H1 (cell line): ENCODE data around the gene FGFR2. TPM values are rescaled to one million over a fixed set of nuclear protein-coding genes. Genes with fewer than 3 reads are reported as not detected.

Experiments used
- CTCF ChIA-PET: fragments of 300-600 bp; sonication (Branson Sonifier 250); formaldehyde crosslinking; loops from one replicate; lab custom pipeline; 2021; ENCODE audit not compliant: partially characterized antibody; lab: Charles Lee
- POLR2A ChIA-PET: fragments of 300-600 bp; sonication (Branson Sonifier 250); formaldehyde crosslinking; loops from one replicate; lab custom pipeline; 2021; ENCODE audit warnings: inconsistent platforms; ENCODE audit not compliant: partially characterized antibody; lab: Charles Lee
- DNase-seq, 2 experiments: peaks; one replicate each; pipeline versions ENCODE4 v3.0.0 to v3.0.0-alpha.2; 2010 to 2022; ENCODE audit warnings: low spot score in 2 of 2, low read depth in 1 of 2, mixed read lengths in 1 of 2
- FAIRE-seq: peaks from 2 replicates; lab custom pipeline; 2011; peaks lifted over from hg19 to GRCh38; lab: Jason Lieb, UNC
- H2AFZ ChIP-seq: 2 replicates; pipeline ENCODE4 v1.8.1; 2012; ENCODE audit warnings: low read length, inconsistent platforms
- H2AK5ac ChIP-seq: 2 replicates; pipeline ENCODE4 v1.6.1; 2013; ENCODE audit warnings: low read depth, low read length
- H2BK120ac ChIP-seq: replicated peaks from 2 replicates; pipeline ENCODE3; 2013; ENCODE audit warnings: low read depth, low read length, inconsistent platforms
- H2BK12ac ChIP-seq: 2 replicates; pipeline ENCODE4 v1.6.1; 2013; ENCODE audit warnings: low read depth, low read length
- H2BK15ac ChIP-seq: 2 replicates; pipeline ENCODE4 v1.6.1; 2013; ENCODE audit warnings: low read length
- H2BK20ac ChIP-seq: 2 replicates; pipeline ENCODE4 v1.6.1; 2013; ENCODE audit warnings: low read length
- H2BK5ac ChIP-seq: 2 replicates; pipeline ENCODE4 v1.6.1; 2013; ENCODE audit warnings: low read depth, low read length
- H3K14ac ChIP-seq: 2 replicates; pipeline ENCODE4 v1.6.1; 2013; ENCODE audit warnings: inconsistent platforms; ENCODE audit not compliant: insufficient read length
- H3K18ac ChIP-seq: 2 replicates; pipeline ENCODE4 v1.6.1; 2013; ENCODE audit warnings: low read length; ENCODE audit errors: extremely low read depth
- H3K23ac ChIP-seq: 2 replicates; pipeline ENCODE4 v1.6.1; 2013; ENCODE audit warnings: inconsistent platforms; ENCODE audit not compliant: insufficient read length
- H3K23me2 ChIP-seq: 2 replicates; pipeline ENCODE4 v1.6.1; 2013; ENCODE audit warnings: low read depth, low read length
- H3K27ac ChIP-seq: 2 replicates; pipeline ENCODE4 v1.6.1; 2011; ENCODE audit warnings: low read depth, low read length, inconsistent platforms
- H3K27me3 ChIP-seq, 4 experiments: replicated peaks in 1 of 4; 1 replicate in 1 of 4; 2 replicates in 3 of 4; pipeline versions ENCODE4 v1.6.1 to v1.8.1; 2011 to 2013; ENCODE audit warnings: low read length in 3 of 4, mild to moderate bottlenecking in 3 of 4, inconsistent platforms in 2 of 4, mixed read lengths in 2 of 4, moderate library complexity in 1 of 4; ENCODE audit not compliant: control insufficient read depth in 3 of 4, insufficient read depth in 3 of 4; ENCODE audit errors: extremely low read depth in 1 of 4
- H3K36me3 ChIP-seq, 4 experiments: 2 replicates each; pipeline versions ENCODE4 v1.6.1 to v1.8.1; 2011 to 2013; ENCODE audit warnings: mild to moderate bottlenecking in 4 of 4, low read length in 3 of 4, moderate library complexity in 2 of 4, control low read depth in 1 of 4, inconsistent platforms in 1 of 4; ENCODE audit not compliant: insufficient read depth in 4 of 4, control insufficient read depth in 2 of 4
- H3K4ac ChIP-seq: replicated peaks from 2 replicates; pipeline ENCODE3; 2013; ENCODE audit warnings: low read length, low read depth, mixed read lengths, inconsistent platforms; ENCODE audit not compliant: insufficient read length
- H3K4me1 ChIP-seq, 4 experiments: replicated peaks in 1 of 4; 1 replicate in 1 of 4; 2 replicates in 3 of 4; pipeline versions ENCODE4 v1.6.1 to v1.8.1; 2011 to 2013; ENCODE audit warnings: low read length in 3 of 4, inconsistent platforms in 2 of 4, mixed read lengths in 1 of 4; ENCODE audit not compliant: insufficient read depth in 4 of 4, control insufficient read depth in 3 of 4
- H3K4me2 ChIP-seq, 2 experiments: 2 replicates each; pipeline versions ENCODE4 v1.6.1 to v1.8.1; 2011 to 2013; ENCODE audit warnings: low read depth in 2 of 2, low read length in 2 of 2, control low read depth in 1 of 2, inconsistent platforms in 1 of 2, mild to moderate bottlenecking in 1 of 2; ENCODE audit not compliant: insufficient read depth in 1 of 2
- H3K4me3 ChIP-seq, 4 experiments: fragments of 200-600, 300-600 bp in 1 of 4; sonication (generic), shearing (Covaris generic), sonication (Bioruptor Twin) in 1 of 4; 2 replicates each; pipeline versions ENCODE4 v1.5.1 to v1.8.1; 2011 to 2016; ENCODE audit warnings: low read length in 4 of 4, low read depth in 3 of 4, control low read depth in 2 of 4, inconsistent platforms in 2 of 4, mild to moderate bottlenecking in 2 of 4, mixed read lengths in 1 of 4, moderate library complexity in 1 of 4; ENCODE audit not compliant: insufficient read depth in 2 of 4; ENCODE audit errors: extremely low read depth in 1 of 4
- H3K56ac ChIP-seq: replicated peaks from 2 replicates; pipeline ENCODE3; 2013; ENCODE audit warnings: low read depth, mild to moderate bottlenecking, mixed read lengths, low read length, inconsistent platforms; ENCODE audit not compliant: insufficient read length
- H3K79me1 ChIP-seq: 2 replicates; pipeline ENCODE4 v1.6.1; 2013; ENCODE audit warnings: low read depth, low read length, control low read depth
- H3K79me2 ChIP-seq, 2 experiments: 2 replicates each; pipeline versions ENCODE4 v1.6.1 to v1.8.1; 2012 to 2013; ENCODE audit warnings: low read length in 2 of 2, mild to moderate bottlenecking in 2 of 2, inconsistent platforms in 1 of 2; ENCODE audit not compliant: insufficient read depth in 2 of 2, control insufficient read depth in 1 of 2
- H3K9ac ChIP-seq, 4 experiments: replicated peaks in 1 of 4; 1 replicate in 1 of 4; 2 replicates in 3 of 4; pipeline versions ENCODE4 v1.6.1 to v1.8.1; 2011 to 2013; ENCODE audit warnings: low read depth in 3 of 4, low read length in 3 of 4, control low read depth in 2 of 4, mild to moderate bottlenecking in 2 of 4, moderate library complexity in 2 of 4, inconsistent platforms in 1 of 4; ENCODE audit errors: extremely low read depth in 1 of 4
- H3K9me3 ChIP-seq, 2 experiments: 2 replicates each; pipeline versions ENCODE4 v1.6.1 to v1.8.1; 2012 to 2013; ENCODE audit warnings: mild to moderate bottlenecking in 2 of 2, moderate library complexity in 2 of 2, control low read depth in 1 of 2, inconsistent platforms in 1 of 2, low read depth in 1 of 2, low read length in 1 of 2, mixed read lengths in 1 of 2; ENCODE audit not compliant: insufficient read depth in 2 of 2
- H4K20me1 ChIP-seq, 2 experiments: replicated peaks in 1 of 2; 2 replicates each; pipeline versions ENCODE3 to v1.8.1; 2011 to 2013; ENCODE audit warnings: inconsistent platforms in 2 of 2, low read length in 2 of 2, mild to moderate bottlenecking in 1 of 2; ENCODE audit not compliant: insufficient read depth in 2 of 2, control insufficient read depth in 1 of 2
- H4K5ac ChIP-seq: 2 replicates; pipeline ENCODE4 v1.6.1; 2013; ENCODE audit warnings: low read length, low read depth, mixed read lengths, inconsistent platforms; ENCODE audit not compliant: insufficient read length
- H4K8ac ChIP-seq: 2 replicates; pipeline ENCODE4 v1.8.0; 2013; ENCODE audit warnings: mild to moderate bottlenecking, moderate library complexity, low read length, inconsistent platforms; ENCODE audit not compliant: insufficient read depth; ENCODE audit errors: extremely low read depth
- H4K91ac ChIP-seq: replicated peaks from 2 replicates; pipeline ENCODE3; 2013; ENCODE audit warnings: low read length, mixed read lengths, inconsistent platforms; ENCODE audit not compliant: insufficient read length
- BACH1 ChIP-seq: IDR thresholded peaks from 2 replicates; pipeline ENCODE4 v1.6.1; 2012; ENCODE audit warnings: low read length, improper control_type of control experiment
- CEBPB ChIP-seq: IDR thresholded peaks from 2 replicates; pipeline ENCODE4 v1.6.1; 2012; ENCODE audit warnings: low read depth, low read length
- CTCF ChIP-seq, 3 experiments: IDR thresholded peaks; 1 replicate in 2 of 3; 2 replicates in 1 of 3; pipeline versions ENCODE4 v1.5.1 to v1.6.1; 2011; ENCODE audit warnings: low read length in 3 of 3, mild to moderate bottlenecking in 3 of 3, inconsistent platforms in 2 of 3, low read depth in 1 of 3, moderate library complexity in 1 of 3; ENCODE audit not compliant: insufficient read depth in 1 of 3; ENCODE audit errors: control extremely low read depth in 1 of 3
- KDM4A ChIP-seq: IDR thresholded peaks from one replicate; pipeline ENCODE4 v1.7.1; 2012; ENCODE audit warnings: low read depth, mild to moderate bottlenecking, moderate library complexity, low read length, inconsistent platforms; ENCODE audit not compliant: severe bottlenecking
- NANOG ChIP-seq: IDR thresholded peaks from 2 replicates; pipeline ENCODE4 v1.6.1; 2011; ENCODE audit warnings: low read length, low read depth, mild to moderate bottlenecking, inconsistent platforms; ENCODE audit not compliant: insufficient read depth, poor library complexity, severe bottlenecking
- RXRA ChIP-seq: IDR thresholded peaks from 2 replicates; pipeline ENCODE4 v1.6.1; 2011; ENCODE audit warnings: low read depth, mild to moderate bottlenecking, low read length, moderate library complexity; ENCODE audit not compliant: insufficient read depth
- WGBS, 2 experiments: shearing (Covaris generic) in 1 of 2; methylation state at CpG; one replicate each; pipeline versions ENCODE4 v1.1.6 to v1.1.7; 2013 to 2015; ENCODE audit warnings: low lambda C conversion rate in 2 of 2, mixed read lengths in 2 of 2, inconsistent platforms in 1 of 2, low coverage in 1 of 2, missing lambda C conversion rate in 1 of 2; ENCODE audit not compliant: insufficient replicate concordance in 2 of 2, insufficient coverage in 1 of 2, insufficient read length in 1 of 2; ENCODE audit errors: extremely low coverage in 1 of 2, missing lambda C conversion rate in 1 of 2; 5-methylcytosine and 5-hydroxymethylcytosine counted together
- polyA plus RNA-seq, 7 experiments: library from polyadenylated mRNA; depleted of rRNA in 3 of 7; stranded (reverse) in 5 of 7; unstranded in 2 of 7; fragments of >200 nt in 5 of 7; fragments of 200-250 nt in 2 of 7; gene quantifications; 1 replicate in 5 of 7; 2 replicates in 1 of 7; 4 replicates in 1 of 7; pipeline versions ENCODE4 v1.2.1 to v1.2.3, GENCODE V29; 2011 to 2013; ENCODE audit warnings: missing spikeins in 2 of 7, mixed read lengths in 2 of 7
- total RNA-seq: library from RNA; stranded (reverse); fragmentation: NEBNext Ultra II Directional; extraction: Animal tissue kit (Norgen Biotek cat#: 25700); gene quantifications from 2 replicates; pipeline ENCODE4 v1.2.1, GENCODE V29; 2021

The FGFR2 gene
- total and polyA plus RNA-seq, 2 of the 8 experiments (the other 6 are each of a cell fraction or from before 2014, with no cell fraction given), result 50.2 to 81.2 TPM

DNA sequence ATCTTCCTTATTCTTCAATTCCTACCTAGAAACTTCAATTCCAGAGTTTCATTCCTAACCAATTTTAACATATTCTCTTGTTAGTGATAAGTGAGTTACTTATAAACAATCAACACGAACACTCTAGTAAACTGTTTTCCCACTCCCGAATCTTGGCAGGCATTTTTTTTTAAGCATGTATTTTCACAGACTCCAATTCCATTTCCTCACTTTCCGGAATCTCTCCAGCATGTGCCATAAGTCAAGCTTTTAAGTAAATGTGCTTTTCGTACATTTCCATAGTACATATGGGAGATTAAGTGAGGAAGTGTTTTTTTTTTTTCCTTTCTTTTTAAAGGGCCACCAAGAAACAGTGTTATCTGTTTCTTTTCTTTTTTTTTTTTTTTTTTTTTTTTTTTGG is 89.1 kb downstream of the FGFR2 start:
- Histone ChIP-seq H2AK5ac (no peak overlapping the region), H3K9me3 (no peaks in the 10 kb centered on the region), H2BK120ac (no peak overlapping the region), H4K91ac (no peak overlapping the region), H3K4ac (no peak overlapping the region), H3K27ac (no peak overlapping the region), H3K79me2 (peaks cover 0 to 39% of the 10 kb centered on the region in 2 experiments; a peak in 1 of 4 replicates), H2BK15ac (no peak overlapping the region), H3K9ac (no peak overlapping the region), H3K23me2 (no peaks in the 10 kb centered on the region), H3K36me3 (peaks cover 8 to 82% (median 34%) of the 10 kb centered on the region in 4 experiments; a peak in 6 of 8 replicates), H3K56ac (no peak overlapping the region), H3K79me1 (peaks cover 5% of the 10 kb centered on the region; the same call in 1 of the 2 replicates), H4K20me1 (peaks cover 0 to 4% of the 10 kb centered on the region in 2 experiments), H3K4me1 (peaks cover 0 to 5% (median 2%) of the 10 kb centered on the region in 4 experiments; a peak in 3 of 7 replicates), H3K27me3 (no peaks in the 10 kb centered on the region), H4K8ac (no peak overlapping the region), H3K4me2 (no peak overlapping the region), H3K23ac (no peak overlapping the region), H4K5ac (no peak overlapping the region), H3K14ac (no peak overlapping the region), H2BK5ac (no peak overlapping the region), H2BK12ac (no peak overlapping the region), H3K4me3 (no peak overlapping the region), H2BK20ac (no peak overlapping the region), H2AFZ (no peak overlapping the region), H3K18ac (no peak overlapping the region)
- POLR2A ChIA-PET, result no interaction called here
- 97% methylated on average over 4 of the region's 4 CpGs; no CpG with 5 or more reads in 1 of the 2 experiments for whole genome bisulfite sequencing, 2 experiments
- CTCF ChIA-PET, result no interaction called here
- no peak for FAIRE-seq
- DNase-seq, result no peak
- TF ChIP-seq CEBPB (no peak), BACH1 (no peak), RXRA (no peak), KDM4A (no peak), CTCF (IDR thresholded peaks at IDR 0.05; ENCODE audit: control extremely low read depth in 1 of 3, insufficient read depth in 1 of 3, low read depth in 1 of 3, low read length in 3 of 3) (no peak), NANOG (no peak)
